Mesothelial cell of epicardium (in vitro differentiated cells): ENCODE data around the gene INHBC. TPM values are rescaled to one million over a fixed set of nuclear protein-coding genes. Genes with fewer than 3 reads are reported as not detected.
A peak's percentile ranks its signal among the peaks of the same experiment; 100 is the strongest.

Experiments used
- DNase-seq, 2 experiments: peaks; one replicate each; pipeline ENCODE4 v3.0.0; 2021; ENCODE audit warnings: low spot score in 2 of 2; ENCODE audit not compliant: unreplicated experiment in 2 of 2
- H3K27ac Mint-ChIP-seq: 2 replicates; pipeline ENCODE4 v1.8.0; 2021; ENCODE audit warnings: mixed read lengths
- H3K27me3 Mint-ChIP-seq: 2 replicates; pipeline ENCODE4 v1.8.0; 2021; ENCODE audit warnings: low read depth, mixed read lengths
- H3K36me3 Mint-ChIP-seq: 2 replicates; pipeline ENCODE4 v1.8.0; 2021; ENCODE audit warnings: mixed read lengths
- H3K4me1 Mint-ChIP-seq: 2 replicates; pipeline ENCODE4 v1.8.0; 2021; ENCODE audit warnings: mixed read lengths
- H3K4me3 Mint-ChIP-seq: 2 replicates; pipeline ENCODE4 v1.8.0; 2021; ENCODE audit warnings: mild to moderate bottlenecking, moderate library complexity, mixed read lengths
- H3K9me3 Mint-ChIP-seq: 2 replicates; pipeline ENCODE4 v1.8.0; 2021; ENCODE audit warnings: mixed read lengths
- total RNA-seq: library from RNA; stranded (reverse); gene quantifications from 3 replicates; pipeline ENCODE4 v1.2.1, GENCODE V29; 2021
- TF ChIP-seq, protein P1 (sequence below): fragments of 200-600 bp; sonication (generic); IDR thresholded peaks from one replicate; pipeline ENCODE4 v1.5.0; 2021; ENCODE audit warnings: antibody characterized with exemption; ENCODE audit not compliant: unreplicated experiment

INHBC gene
- total RNA-seq, 1 donor from 2014 or later: 0.31 TPM

DNA sequence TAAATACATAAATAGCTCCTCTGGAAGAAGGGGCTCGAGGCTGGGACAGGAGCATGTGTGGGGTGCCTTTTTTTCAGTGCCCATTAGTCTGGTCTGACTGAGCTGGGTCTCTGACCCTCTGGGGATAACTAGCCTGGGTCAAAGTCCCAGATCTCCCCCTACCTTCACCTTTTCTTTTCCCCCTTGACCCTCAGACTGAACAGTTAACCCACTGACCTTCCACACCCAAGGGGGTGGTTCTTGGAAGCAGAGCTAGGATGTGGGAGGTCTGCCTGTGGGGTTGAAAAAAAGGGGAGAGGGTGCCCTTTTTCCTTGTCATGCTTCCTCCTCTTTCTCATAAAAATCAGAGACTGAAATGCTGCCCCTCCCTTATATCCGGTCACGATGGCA lies 24.1 kb downstream of the INHBC start:
- Mint-ChIP-seq H3K27me3 (peaks cover 41% of the 10 kb centered on the region), H3K4me1 (peaks cover 29% of the 10 kb centered on the region), H3K9me3 (no peaks in the 10 kb centered on the region), H3K4me3 (peak overlapping the region; percentile 91), H3K27ac (peak overlapping the region; percentile 93), H3K36me3 (no peaks in the 10 kb centered on the region)
- TF ChIP-seq, protein P1, sequence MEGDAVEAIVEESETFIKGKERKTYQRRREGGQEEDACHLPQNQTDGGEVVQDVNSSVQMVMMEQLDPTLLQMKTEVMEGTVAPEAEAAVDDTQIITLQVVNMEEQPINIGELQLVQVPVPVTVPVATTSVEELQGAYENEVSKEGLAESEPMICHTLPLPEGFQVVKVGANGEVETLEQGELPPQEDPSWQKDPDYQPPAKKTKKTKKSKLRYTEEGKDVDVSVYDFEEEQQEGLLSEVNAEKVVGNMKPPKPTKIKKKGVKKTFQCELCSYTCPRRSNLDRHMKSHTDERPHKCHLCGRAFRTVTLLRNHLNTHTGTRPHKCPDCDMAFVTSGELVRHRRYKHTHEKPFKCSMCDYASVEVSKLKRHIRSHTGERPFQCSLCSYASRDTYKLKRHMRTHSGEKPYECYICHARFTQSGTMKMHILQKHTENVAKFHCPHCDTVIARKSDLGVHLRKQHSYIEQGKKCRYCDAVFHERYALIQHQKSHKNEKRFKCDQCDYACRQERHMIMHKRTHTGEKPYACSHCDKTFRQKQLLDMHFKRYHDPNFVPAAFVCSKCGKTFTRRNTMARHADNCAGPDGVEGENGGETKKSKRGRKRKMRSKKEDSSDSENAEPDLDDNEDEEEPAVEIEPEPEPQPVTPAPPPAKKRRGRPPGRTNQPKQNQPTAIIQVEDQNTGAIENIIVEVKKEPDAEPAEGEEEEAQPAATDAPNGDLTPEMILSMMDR: no peak
- no peak for DNase-seq

DNA sequence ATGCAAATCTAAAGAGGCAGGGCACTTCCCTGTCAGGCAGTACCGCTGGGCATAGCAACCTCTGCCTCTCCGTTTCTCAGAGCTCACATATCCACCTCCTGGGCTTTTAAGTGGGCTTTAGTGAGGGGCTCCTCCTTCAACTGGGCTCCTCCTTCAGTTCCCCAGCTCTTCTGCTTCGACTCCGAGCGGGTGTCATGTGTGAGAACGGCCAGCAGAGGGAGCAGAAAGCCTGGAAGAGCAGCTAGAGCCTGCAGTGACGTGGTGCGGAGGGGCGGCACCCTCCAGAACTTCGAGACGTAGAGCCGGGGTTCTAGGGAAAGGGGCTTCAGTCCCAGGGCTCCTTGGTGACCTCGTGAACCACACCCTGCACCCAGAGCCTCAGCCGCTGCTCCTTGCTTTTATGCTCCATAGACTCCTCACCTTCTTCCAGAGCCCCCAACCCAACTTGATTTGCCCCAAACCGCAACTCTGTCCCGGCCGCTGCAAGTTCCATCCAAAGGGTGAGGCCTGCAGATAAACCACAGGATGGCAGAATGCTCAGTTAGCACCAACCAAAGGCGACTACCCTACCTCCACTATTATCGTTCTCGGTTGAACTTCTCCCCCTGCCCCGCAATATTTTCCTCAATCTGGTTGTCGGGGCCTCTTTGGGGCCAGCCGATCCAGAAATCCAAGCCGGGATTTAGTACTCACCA lies 24.6 kb downstream of the INHBC start:
- H3K9me3 Mint-ChIP-seq: no peaks in the 10 kb centered on the region
- peak overlapping the region; percentile 91 for H3K4me3 Mint-ChIP-seq
- H3K36me3 Mint-ChIP-seq: no peaks in the 10 kb centered on the region
- H3K27me3 Mint-ChIP-seq: peaks cover 47% of the 10 kb centered on the region
- TF ChIP-seq, protein P1: peak; percentile 92
- peak overlapping the region; percentile 93 for H3K27ac Mint-ChIP-seq
- peak; percentile 82 to 96 for DNase-seq
- peaks cover 29% of the 10 kb centered on the region for H3K4me1 Mint-ChIP-seq

GRCh38 chr12:57459750-57460467 lies 25.3 kb downstream of the INHBC start, which contains the start of gene GLI1:
GLI1 (plus strand) TSS chr12:57459785; CDS start chr12:57463692, 3,907 bp downstream.
- H3K36me3 Mint-ChIP-seq: no peaks in the 10 kb centered on the region
- H3K9me3 Mint-ChIP-seq: no peaks in the 10 kb centered on the region
- no peak for DNase-seq
- TF ChIP-seq, protein P1: no peak
- peak within 1 kb of the TSS; percentile 93 for H3K27ac Mint-ChIP-seq
- H3K4me1 Mint-ChIP-seq: peaks cover 29% of the 10 kb centered on the region
- peak within 1 kb of the TSS; percentile 91 for H3K4me3 Mint-ChIP-seq
- H3K27me3 Mint-ChIP-seq: peaks cover 54% of the 10 kb centered on the region

- Mint-ChIP-seq H3K27me3 (peaks cover 55% of the 10 kb centered on the region), H3K27ac (peak overlapping the region; percentile 18), H3K4me3 (peak overlapping the region; percentile 81), H3K36me3 (no peaks in the 10 kb centered on the region), H3K4me1 (peaks cover 29% of the 10 kb centered on the region), H3K9me3 (no peaks in the 10 kb centered on the region)
- DNase-seq: no peak
- TF ChIP-seq, protein P1: no peak
These were observed 25.8 kb downstream of the INHBC start for GRCh38 chr12:57460468-57460784.

- H3K27ac Mint-ChIP-seq: no peak overlapping the region
- peaks cover 55% of the 10 kb centered on the region for H3K27me3 Mint-ChIP-seq
- H3K36me3 Mint-ChIP-seq: no peaks in the 10 kb centered on the region
- DNase-seq: no peak
- H3K9me3 Mint-ChIP-seq: no peaks in the 10 kb centered on the region
- peak overlapping the region; percentile 81 for H3K4me3 Mint-ChIP-seq
- TF ChIP-seq, protein P1: no peak
- peaks cover 29% of the 10 kb centered on the region for H3K4me1 Mint-ChIP-seq
These were observed 26.3 kb downstream of the INHBC start for GRCh38 chr12:57460841-57461275.
